SU-DHL-6 (cell line): ENCODE results near the gene TMEM11.

Source experiments
- H2AFZ ChIP-seq: fragments of 200-600 bp; sonication (generic); 2 replicates; pipeline ENCODE4 v1.6.1; 2014; ENCODE audit warnings: low read depth, mild to moderate bottlenecking, moderate library complexity, mixed read lengths, antibody characterized with exemption, low read length; ENCODE audit not compliant: severe bottlenecking
- H3F3A ChIP-seq: fragments of 200-600 bp; shearing (Covaris generic); 2 replicates; pipeline ENCODE4 v1.6.0; 2016; ENCODE audit warnings: antibody characterized with exemption, mild to moderate bottlenecking; ENCODE audit not compliant: insufficient read depth
- H3K27ac ChIP-seq: fragments of 200-600 bp; sonication (generic); 2 replicates; pipeline ENCODE4 v1.5.1; 2016; ENCODE audit warnings: low read depth, mild to moderate bottlenecking, low read length, moderate library complexity, mixed read lengths
- H3K27me3 ChIP-seq: fragments of 200-600 bp; sonication (generic), shearing (Covaris generic); 2 replicates; pipeline ENCODE4 v1.6.0; 2014; ENCODE audit warnings: mild to moderate bottlenecking, low read length
- H3K36me3 ChIP-seq: fragments of 200-600 bp; sonication (generic); 2 replicates; pipeline ENCODE4 v1.6.1; 2014; ENCODE audit warnings: mild to moderate bottlenecking, low read length, mixed read lengths
- H3K4me2 ChIP-seq: fragments of 300-600, 200-600 bp; shearing (Covaris generic), sonication (generic); 2 replicates; pipeline ENCODE4 v1.6.0; 2014; ENCODE audit warnings: low read length, low read depth, mild to moderate bottlenecking; ENCODE audit not compliant: poor library complexity, severe bottlenecking
- H3K4me3 ChIP-seq: fragments of 200-600 bp; sonication (generic); 2 replicates; pipeline ENCODE4 v1.5.1; 2014; ENCODE audit warnings: antibody characterized with exemption, low read length, mild to moderate bottlenecking, mixed read lengths; ENCODE audit not compliant: insufficient read depth, poor library complexity, severe bottlenecking
- H3K79me2 ChIP-seq: fragments of 200-600 bp; sonication (generic); 2 replicates; pipeline ENCODE4 v1.6.1; 2014; ENCODE audit warnings: mild to moderate bottlenecking, low read length, moderate library complexity; ENCODE audit not compliant: insufficient read depth
- H3K9ac ChIP-seq: fragments of 200-600 bp; sonication (generic); 2 replicates; pipeline ENCODE4 v1.7.0; 2014; ENCODE audit warnings: mild to moderate bottlenecking, low read length
- H3K9me2 ChIP-seq: fragments of 200-600 bp; sonication (generic); replicated peaks from 2 replicates; pipeline ENCODE4 v1.6.1; 2014; ENCODE audit warnings: low read length; ENCODE audit not compliant: insufficient read depth
- H3K9me3 ChIP-seq: fragments of 200-600 bp; sonication (generic); 2 replicates; pipeline ENCODE4 v1.6.1; 2014; ENCODE audit warnings: low read length, mixed read lengths; ENCODE audit not compliant: insufficient read depth
- H4K20me1 ChIP-seq: fragments of 200-600 bp; sonication (generic); 2 replicates; pipeline ENCODE4 v1.6.1; 2014; ENCODE audit warnings: low read depth, mild to moderate bottlenecking, antibody characterized with exemption, low read length, moderate library complexity, mixed read lengths
- EZH2phosphoT487 ChIP-seq: fragments of 200-600 bp; sonication (generic), shearing (Covaris generic); conservative IDR thresholded peaks from 2 replicates; pipeline ENCODE4 v1.6.1; 2018; ENCODE audit warnings: mild to moderate bottlenecking, antibody characterized with exemption, low read length, moderate library complexity, mixed read lengths
- TF ChIP-seq, protein P1 (sequence below): fragments of 200-600 bp; sonication (generic); IDR thresholded peaks from one replicate; pipeline ENCODE4 v1.5.1; 2017; ENCODE audit warnings: antibody characterized with exemption, mild to moderate bottlenecking, low read length, moderate library complexity; ENCODE audit not compliant: insufficient read depth, poor library complexity, severe bottlenecking

TMEM11 gene

DNA sequence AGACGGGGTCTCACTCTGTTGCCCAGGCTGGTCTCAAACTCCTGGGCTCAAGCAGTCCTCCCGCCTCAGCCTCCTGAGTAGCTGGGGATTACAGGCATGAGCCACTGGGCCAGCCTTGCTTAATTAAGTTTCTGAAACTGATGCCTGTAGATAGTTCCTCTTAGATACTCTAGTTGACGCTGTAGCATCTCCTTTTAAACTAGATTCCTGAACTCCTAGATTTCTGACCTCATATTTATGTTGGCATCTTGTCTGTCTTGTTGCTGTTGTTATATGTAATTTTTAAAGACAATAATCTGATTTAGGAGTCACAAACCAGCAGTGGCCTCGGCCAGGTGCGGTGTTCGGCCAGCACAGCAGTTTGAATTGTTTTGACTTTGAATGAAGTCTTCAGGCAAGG is 49.7 kb downstream of the TMEM11 start:
- Histone ChIP-seq H3K9ac (no peak overlapping the region), H3K4me2 (no peak overlapping the region), H4K20me1 (no peaks in the 10 kb centered on the region), H2AFZ (no peak overlapping the region), H3K4me3 (no peak overlapping the region), H3K79me2 (no peaks in the 10 kb centered on the region), H3K27ac (no peak overlapping the region), H3K9me3 (no peaks in the 10 kb centered on the region), H3K27me3 (no peaks in the 10 kb centered on the region), H3F3A (no peaks in the 10 kb centered on the region), H3K36me3 (no peaks in the 10 kb centered on the region), H3K9me2 (no peaks in the 10 kb centered on the region)
- no peak for TF ChIP-seq EZH2phosphoT487
- TF ChIP-seq, protein P1, sequence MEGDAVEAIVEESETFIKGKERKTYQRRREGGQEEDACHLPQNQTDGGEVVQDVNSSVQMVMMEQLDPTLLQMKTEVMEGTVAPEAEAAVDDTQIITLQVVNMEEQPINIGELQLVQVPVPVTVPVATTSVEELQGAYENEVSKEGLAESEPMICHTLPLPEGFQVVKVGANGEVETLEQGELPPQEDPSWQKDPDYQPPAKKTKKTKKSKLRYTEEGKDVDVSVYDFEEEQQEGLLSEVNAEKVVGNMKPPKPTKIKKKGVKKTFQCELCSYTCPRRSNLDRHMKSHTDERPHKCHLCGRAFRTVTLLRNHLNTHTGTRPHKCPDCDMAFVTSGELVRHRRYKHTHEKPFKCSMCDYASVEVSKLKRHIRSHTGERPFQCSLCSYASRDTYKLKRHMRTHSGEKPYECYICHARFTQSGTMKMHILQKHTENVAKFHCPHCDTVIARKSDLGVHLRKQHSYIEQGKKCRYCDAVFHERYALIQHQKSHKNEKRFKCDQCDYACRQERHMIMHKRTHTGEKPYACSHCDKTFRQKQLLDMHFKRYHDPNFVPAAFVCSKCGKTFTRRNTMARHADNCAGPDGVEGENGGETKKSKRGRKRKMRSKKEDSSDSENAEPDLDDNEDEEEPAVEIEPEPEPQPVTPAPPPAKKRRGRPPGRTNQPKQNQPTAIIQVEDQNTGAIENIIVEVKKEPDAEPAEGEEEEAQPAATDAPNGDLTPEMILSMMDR = no peak

DNA sequence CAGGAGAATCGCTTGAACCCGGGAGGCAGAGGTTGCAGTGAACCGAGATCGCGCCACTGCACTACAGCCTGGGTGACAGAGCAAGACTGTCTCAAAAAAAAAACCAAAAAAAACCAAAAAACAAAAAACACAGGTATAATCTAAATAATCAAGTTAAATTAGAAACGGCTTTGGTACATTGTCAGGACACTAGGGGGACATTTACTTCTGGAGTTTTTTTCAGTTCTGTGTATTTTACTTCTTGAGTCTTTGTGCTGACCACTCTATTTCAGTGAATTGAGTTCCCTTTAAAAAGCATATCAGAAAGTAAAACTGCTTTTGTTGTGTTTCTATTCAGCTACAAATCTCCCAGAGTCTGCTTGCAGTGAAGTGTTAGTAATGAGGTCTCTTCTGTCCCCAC is 50.9 kb downstream of the TMEM11 start:
- H3K4me3 ChIP-seq = no peak overlapping the region
- H3K79me2 ChIP-seq = no peaks in the 10 kb centered on the region
- no peak overlapping the region for H3K27ac ChIP-seq
- no peaks in the 10 kb centered on the region for H3K9me3 ChIP-seq
- no peaks in the 10 kb centered on the region for H4K20me1 ChIP-seq
- H3K36me3 ChIP-seq = no peaks in the 10 kb centered on the region
- H2AFZ ChIP-seq = no peak overlapping the region
- no peak overlapping the region for H3K4me2 ChIP-seq
- no peaks in the 10 kb centered on the region for H3K9me2 ChIP-seq
- H3K27me3 ChIP-seq = no peaks in the 10 kb centered on the region
- H3F3A ChIP-seq = no peaks in the 10 kb centered on the region
- H3K9ac ChIP-seq = no peak overlapping the region
- TF ChIP-seq EZH2phosphoT487 = no peak
- TF ChIP-seq, protein P1 = no peak

DNA sequence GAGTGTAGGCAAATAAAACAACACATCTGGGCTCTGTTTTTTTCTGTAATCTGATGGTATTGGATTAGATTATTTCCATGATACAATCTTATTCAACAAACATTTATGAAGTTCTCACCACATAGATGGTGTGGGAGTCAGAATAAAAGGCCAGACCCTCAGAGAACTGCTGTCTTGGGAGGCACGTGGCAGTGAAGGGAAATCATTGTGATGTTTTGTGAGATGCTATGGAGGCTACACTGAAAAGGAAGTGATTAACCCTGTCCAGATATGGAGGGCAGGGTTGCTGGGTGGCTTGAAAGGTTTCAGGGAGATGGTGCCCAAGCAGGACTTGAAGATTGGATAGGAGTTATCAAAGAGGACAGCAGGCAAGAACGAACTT is 51.6 kb downstream of the TMEM11 start:
- no peaks in the 10 kb centered on the region for H3F3A ChIP-seq
- TF ChIP-seq, protein P1 = no peak
- no peak for TF ChIP-seq EZH2phosphoT487
- H3K36me3 ChIP-seq = no peaks in the 10 kb centered on the region

More for the DNA sequence above, 51.6 kb downstream of the TMEM11 start:
- no peaks in the 10 kb centered on the region for H4K20me1 ChIP-seq
- H2AFZ ChIP-seq = no peak overlapping the region
- H3K9me2 ChIP-seq = no peaks in the 10 kb centered on the region
- H3K27ac ChIP-seq = no peak overlapping the region
- no peaks in the 10 kb centered on the region for H3K9me3 ChIP-seq
- H3K4me3 ChIP-seq = no peak overlapping the region
- no peaks in the 10 kb centered on the region for H3K79me2 ChIP-seq
- H3K4me2 ChIP-seq = no peak overlapping the region
- H3K27me3 ChIP-seq = no peaks in the 10 kb centered on the region
- no peak overlapping the region for H3K9ac ChIP-seq
